NCI-H146 treated with DMSO at 0.1 percent for 48 hours (cell line): ENCODE data around the gene TAC4.
"Not testable (repeated sequence)": the region's sequence is repeated elsewhere in the genome, so short reads cannot be mapped to it uniquely, and the experiment has no call there.

Experiments
- DNase-seq: peaks from one replicate; lab custom pipeline; 2025; ENCODE audit not compliant: unreplicated experiment; lab: John Stamatoyannopoulos, UW

TAC4 gene

DNA sequence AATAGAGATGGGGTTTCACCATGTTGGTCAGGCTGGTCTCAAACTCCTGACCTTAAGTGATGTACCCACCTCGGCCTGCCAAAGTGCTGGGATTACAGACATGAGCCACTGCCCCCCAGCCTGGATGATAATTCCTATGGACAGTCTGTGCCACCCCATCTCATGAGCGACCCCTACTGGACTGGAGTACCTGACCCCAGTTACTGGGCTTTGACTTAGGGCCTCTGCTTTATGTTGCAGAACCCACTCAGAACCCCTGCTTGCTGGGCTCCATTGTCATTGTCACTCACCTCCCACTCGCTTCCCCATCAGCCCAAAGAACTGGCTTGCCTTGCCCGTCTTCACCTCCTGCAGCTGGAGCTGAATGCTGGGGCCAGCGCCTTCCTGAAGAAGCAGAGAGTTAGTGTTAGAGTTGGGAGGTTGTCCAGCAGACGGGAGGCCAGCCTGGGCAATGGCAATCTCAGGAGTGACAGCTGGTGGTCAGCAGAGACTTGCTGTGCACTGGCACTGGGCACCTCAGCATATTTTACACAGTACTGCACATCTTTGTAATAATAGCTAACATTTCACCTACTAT is 4.0 kb downstream of the TAC4 start:
- no peak for DNase-seq

- no peak for DNase-seq
Measured at GRCh38 chr17:49842846-49843245, 5.0 kb downstream of the TAC4 start.

DNA sequence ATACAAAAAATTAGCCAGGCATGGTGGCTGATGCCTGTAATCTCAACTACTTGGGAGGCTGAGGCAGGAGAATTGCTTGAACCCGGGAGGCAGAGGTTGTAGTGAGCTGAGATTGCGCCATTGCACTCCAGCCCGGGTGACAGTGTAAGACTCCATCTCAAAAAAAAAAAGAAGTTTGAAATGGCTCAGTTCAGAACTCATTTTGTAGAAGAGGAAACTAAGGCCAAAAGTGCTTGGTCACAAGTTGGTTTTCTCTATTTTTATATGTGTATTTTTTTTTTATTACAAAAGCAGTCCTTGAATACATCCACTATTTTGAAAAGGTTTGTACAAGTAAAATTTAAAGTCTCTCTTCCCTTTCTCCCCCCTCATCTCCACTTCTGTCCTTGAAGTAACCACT is 5.5 kb downstream of the TAC4 start:
- DNase-seq = no peak

DNA sequence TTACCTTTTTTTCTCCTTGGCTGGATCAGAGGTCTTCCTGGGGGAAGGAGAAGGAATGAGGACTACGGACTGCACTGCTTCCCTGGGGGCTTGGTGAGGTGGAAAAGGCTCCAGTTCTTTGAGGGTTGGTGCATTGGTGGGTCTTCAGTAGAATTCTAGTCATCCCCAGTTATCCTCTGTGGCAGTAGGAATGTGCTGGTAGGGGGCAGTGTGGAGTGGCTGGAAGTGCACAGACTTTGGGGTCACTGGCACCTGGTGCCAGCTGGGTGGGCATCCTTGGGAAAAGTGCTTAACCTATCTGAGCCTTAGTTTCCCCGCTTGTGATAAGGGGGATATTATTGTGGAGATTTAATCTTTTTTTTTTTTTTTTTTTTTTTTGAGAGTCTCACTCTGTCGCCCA is 6.3 kb downstream of the TAC4 start:
- no peak for DNase-seq

GRCh38 chr17:49839455-49839854 is 8.4 kb downstream of the TAC4 start:
- no peak for DNase-seq

DNA sequence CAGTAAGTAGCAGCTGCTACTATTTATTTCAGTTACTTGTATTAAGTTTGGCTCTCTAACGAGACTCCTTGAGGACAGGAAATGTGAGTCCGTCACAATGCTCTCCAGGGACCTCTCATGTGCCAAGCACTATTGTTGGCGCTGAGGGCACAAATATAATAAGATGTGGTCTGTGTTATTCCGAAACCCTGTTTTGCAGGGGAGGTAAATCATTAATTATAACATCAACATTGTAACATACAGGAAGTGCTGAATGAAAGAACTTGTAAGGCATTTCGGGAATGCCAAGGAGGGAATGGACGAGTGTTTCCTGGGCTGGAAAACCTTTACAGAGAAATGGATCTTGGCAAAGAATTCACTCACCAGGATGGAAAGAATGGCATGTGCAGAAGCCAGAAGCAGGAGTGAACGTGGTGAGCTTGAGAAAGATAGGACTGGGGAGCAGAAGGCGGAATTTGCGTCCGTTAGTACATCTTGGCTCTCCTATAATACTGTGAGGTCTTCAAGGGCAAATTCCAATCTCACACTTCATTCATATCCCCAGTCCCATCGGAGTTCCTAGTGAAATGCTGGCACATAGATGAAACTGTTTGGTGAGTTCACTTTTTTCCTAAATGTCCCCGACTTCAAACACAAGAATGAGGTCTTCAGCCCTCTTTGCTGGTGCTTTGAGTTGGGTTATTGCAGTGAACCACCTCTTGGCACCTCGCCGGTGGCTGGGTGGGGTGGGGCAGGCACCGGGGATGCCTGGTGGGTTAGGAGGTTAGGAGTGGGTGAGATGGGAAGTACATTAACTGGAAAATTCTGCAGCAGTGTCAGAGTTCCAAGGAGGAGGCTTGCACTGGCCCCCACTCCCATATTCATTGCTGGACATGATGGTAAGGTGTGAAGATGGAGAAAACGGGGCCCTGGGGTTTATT is 11.5 kb downstream of the TAC4 start:
- DNase-seq = no peak

DNA sequence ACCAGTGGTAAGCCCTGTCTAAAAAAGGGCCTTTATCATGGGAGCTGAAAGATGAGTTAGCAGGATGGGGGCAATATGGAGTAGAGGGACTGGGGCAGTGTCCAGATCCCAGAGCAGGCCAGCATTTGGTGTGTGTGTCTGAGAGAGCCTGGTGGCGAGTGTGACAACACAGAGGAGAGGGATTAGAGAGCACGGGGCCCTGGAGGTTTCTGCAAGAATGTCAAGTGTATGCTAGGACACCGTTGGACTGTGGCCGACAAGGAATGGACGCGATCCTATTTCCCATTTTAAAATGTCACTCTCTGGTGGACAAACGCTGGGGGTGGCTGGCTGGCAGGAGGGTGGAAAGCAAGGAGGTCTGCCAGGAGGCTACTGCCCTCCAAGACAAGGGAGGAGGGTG is 12.4 kb downstream of the TAC4 start:
- no peak for DNase-seq

DNA sequence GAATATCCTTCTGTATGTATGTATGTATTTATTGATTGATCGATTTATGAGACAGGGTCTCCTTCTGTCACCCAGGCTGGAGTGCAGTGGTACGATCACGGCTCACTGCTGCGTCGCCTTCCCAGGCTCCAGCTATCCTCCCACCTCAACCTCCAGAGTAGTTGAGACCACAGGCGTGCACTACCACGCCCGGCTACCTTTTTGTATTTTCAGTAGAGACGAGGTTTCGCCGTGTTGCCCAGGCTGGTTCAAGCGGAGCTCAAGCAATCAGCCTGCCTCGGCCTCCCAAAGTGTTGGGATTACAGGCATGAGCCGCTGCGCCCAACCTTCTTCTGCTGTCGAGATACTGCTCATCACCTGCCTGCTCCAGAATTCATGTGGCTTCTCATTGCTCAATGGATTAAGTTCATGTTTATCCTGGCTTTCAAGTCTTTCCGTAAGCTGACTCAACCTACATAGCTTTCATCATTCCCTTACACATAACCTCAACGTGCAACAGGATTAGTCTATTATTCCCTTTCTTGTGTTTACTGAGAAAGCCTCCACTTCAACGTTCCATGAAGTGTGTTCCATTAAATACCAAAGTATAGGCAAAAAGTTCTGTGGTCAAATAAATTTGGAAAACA is 13.6 kb downstream of the TAC4 start:
- DNase-seq = no peak

DNA sequence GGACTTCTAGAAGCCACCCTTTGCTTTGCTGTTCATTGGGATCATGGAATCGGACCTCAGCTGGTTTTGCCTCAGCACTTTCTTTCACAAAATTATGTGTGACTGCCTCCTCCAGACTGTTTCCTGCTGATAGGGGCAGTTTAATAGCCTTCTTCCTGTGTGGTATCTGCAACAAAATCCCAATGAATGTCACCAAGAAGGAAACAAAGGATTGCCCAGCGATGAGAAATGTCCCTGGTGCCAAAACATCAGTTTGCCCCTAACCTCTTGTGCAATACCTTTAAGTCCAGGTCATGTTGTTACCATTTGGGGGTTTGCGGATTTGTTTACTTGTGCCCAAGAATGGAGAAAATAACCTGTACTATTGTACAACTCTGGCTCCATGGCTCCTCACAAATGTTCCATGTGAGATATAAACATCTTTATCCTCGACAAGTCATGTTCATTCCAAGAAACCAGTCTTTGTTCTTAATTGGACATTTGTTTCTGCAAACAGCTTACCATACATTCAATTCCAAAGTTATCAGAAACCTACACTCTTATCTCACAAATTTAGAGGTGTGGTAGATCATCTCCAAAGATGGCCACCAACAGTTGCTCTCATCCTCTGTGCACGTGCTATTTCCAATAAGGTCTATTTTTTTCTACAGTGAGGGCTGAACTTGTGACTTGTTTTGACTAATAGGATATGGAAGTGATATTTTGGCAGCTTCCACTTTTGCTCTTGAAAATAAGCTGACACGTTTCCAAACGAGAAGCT is 14.8 kb downstream of the TAC4 start:
- DNase-seq = no peak

GRCh38 chr17:49830605-49831004 is 17.3 kb downstream of the TAC4 start:
- DNase-seq = no peak

DNA sequence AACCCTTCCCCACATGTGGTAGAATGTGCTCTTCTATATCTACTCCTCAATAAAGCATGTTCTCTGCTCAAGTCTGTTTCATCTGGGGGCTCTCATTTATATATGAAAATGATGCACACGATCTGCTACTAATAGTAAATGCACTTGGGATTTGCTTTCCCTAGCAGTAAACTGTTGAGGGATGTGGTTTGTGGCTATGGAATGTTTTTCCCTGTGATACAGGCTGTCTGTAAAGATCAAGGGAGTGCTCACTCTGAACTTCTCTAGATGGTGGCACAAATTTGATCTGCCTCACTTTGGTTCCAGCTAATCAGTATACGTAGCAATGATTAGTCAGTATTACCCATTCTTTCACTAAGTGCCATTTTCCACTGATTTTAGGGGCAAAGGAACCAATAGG is 18.8 kb downstream of the TAC4 start:
- no peak for DNase-seq

- DNase-seq = not testable (repeated sequence)
Measured at GRCh38 chr17:49828325-49828724, 19.5 kb downstream of the TAC4 start.

GRCh38 chr17:49825645-49826044 is 22.2 kb downstream of the TAC4 start:
- no peak for DNase-seq

DNA sequence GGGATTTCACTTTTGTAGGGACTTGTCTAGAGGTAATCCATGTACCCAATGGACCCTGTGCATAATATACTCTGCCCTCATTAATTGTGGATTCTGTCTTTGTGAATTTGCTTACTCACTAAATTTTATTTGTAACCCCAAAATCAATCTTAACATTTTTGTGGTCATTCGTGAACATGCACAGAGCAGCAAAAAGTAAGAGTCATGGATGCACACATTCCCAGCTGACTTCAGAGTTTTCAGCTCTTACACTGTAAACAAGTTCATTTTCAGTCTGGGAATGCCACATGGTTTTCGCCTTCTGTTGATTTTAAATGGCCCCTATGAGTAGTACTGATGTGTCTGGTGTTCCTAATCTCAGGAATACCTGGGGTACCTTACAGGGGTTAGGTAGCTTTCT is 24.3 kb downstream of the TAC4 start:
- no peak for DNase-seq

- no peak for DNase-seq
Measured at GRCh38 chr17:49822829-49823228, 25.0 kb downstream of the TAC4 start.

GRCh38 chr17:49821916-49822315 is 26.0 kb downstream of the TAC4 start:
- DNase-seq = no peak

DNA sequence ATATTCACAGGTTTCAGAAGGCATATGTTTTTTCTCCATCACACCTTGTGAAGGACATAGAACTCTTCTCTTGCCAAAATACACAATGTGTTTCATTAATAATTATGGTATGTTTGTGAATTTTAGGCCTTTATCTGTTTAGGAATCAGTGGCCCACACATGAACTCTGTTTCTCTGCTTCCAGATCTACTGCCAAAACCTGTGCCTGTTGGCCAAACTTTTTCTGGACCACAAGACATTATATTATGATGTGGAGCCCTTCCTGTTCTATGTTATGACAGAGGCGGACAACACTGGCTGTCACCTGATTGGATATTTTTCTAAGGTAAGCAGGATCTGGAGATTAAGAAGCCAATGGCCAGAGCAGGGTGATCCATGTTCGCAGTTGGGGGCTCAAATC is 26.4 kb downstream of the TAC4 start:
- DNase-seq = no peak

DNA sequence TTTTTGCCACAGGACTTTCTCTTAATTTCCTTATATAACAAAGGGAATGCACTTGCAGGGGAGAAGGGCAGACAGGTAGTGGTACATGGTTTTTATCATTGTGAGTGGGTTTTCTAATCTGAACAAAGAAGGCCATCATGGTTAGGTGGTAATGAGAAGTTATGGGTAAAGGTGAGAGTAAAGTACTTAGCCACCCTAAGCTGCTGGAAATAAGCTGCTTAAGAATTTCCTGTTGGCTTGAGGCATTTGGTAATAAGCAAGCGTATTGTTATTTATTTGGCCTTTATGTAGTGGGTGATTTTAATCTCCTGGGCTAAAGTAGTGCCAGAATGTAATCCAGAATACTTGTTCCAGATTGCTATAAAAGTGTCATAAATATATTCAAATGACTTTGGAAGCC is 27.1 kb downstream of the TAC4 start:
- DNase-seq = no peak

GRCh38 chr17:49819651-49820050 is 28.2 kb downstream of the TAC4 start:
- DNase-seq = no peak

GRCh38 chr17:49819138-49819537 is 28.7 kb downstream of the TAC4 start:
- DNase-seq = no peak

- DNase-seq = no peak
Measured at GRCh38 chr17:49817993-49818392, 29.9 kb downstream of the TAC4 start.
